Stimulated activated CD8-positive, alpha-beta memory T cell treated with anti-CD3 and anti-CD28 coated beads, Interleukin-15, amount 100 ng/mL, for 1 hour (primary cell): ENCODE data around the gene RRAGC.
"Not testable (repeated sequence)": the region's sequence is repeated elsewhere in the genome, so short reads cannot be mapped to it uniquely, and the experiment has no call there.

Source experiments
- DNase-seq: peaks from one replicate; pipeline ENCODE4 v3.0.0-alpha.2; 2020; ENCODE audit warnings: low read depth

RRAGC gene

DNA sequence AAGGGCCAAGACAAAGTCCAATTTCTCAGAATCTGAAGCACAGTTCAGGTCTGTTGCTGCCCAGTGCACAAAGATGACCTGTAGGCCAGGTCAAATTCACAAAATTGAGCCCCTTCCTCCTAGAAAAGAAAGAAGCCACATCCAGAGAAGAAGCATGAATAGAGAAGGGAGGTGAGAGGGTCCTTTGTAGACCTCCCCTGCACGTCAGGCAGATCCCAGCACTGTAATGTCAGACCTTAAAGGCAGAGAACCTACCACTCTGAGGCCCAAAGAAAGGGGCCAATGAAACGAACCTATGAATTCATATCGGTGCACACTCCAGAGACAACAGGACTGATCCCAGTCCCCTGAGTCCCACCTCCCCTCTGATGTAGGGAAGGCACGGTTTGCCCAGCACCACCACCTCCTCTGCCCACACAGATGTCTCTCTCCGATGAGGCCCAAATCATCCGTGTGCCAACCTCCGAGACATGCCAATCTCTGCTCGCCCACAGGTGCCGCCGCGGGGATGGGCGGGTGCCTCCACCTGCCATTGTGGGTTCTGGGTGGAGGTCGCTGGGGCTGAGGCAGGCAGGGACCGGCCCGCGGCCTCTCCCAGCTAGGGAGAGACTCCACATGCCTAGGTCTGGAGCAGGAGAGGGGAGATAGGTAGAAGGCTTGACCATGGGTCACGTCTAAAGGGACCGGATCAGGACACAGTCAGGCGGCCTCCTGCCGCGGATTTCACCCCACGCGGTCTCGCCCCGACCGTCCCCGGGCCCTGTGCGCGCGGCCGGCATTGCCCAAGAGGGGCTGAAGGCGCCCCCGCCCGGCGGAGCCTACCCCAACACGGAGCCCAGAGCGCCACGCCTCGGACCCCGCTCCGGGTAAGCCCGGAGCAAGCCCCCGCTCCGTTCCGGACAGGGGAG, 42.1 kb downstream of the RRAGC start:
- DNase-seq = no peak

DNA sequence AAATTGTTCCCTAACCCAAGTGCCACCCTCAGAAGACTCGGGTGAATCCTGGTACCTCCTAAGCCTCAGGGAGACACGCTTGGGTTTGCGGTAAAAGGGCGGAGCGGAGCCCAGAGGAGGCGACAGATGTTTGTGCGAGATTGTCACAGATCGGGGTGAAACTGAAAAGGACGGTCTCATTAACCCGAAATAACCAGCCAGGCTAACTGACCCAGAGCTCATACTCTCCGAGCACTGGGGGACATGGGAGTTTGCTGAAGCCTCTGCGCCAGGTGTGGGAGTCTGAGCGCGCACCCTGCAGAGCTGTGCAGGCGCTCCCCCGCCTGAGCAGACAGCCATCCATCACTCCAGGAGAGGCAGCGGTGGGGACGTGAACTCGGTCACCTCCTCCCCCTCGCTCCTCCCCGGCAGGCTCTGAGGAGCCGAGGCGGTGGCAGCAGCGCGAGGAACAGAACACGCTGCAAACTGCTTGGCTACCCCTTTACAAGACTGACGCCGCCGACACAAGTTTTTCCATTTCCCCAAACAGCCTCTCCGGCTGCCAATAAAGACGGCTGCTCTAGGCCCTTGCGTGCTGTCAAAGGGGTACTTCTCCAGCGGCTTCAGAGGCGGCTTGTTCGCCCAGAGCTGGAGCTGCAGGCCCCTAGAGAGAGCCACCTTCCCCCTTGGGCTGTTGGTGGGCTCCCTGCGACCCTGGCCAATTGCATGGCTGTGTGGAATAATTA, 43.5 kb downstream of the RRAGC start:
- DNase-seq = no peak

DNA sequence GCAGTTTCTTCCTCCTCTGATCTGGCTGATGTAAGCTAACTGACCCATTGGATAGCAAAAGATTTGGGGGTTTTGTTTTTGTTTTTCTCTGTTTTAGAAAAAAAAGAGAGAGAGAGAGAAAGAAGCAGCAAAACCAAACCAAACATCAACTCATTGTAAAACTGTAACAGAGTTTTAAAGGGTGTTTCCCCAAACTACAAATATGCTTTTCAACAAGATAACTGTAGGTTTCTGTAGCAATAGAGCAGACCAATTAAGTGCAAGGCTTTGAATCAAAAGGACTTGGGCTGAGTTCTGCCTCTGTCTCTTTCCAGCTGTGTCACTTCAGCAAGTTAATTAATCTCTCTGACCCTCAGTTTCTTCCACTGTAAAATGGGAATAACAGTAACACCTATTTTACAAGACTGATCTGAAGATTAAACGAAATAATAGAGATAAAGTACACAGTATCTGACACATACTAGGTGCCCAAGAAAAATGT, 44.5 kb downstream of the RRAGC start:
- DNase-seq = no peak

DNA sequence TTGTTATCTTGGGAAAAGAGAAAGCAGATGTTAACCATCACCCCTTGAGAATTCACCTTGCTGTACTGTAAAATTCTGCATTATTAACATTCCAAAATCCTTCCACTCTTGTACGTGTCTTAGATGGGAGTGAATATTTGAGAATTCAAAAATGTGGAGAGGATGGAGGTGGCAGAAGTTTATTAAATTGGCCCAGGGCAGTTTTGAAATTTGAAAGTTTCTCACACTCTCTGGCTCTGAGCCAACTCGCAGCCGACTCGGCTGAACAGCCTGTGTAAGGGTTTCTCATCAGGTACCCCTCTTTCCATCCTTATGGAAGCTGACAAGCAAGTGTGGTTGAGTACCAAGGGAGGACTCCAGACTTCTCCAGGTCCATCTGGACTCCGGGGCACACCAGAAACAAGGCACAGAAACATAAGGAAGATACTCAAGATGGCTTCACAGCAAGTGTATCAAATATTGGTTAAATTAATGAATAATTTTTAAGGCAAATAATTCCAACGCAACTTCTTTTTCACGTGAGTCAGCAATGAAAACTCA, 45.1 kb downstream of the RRAGC start:
- DNase-seq = no peak

DNA sequence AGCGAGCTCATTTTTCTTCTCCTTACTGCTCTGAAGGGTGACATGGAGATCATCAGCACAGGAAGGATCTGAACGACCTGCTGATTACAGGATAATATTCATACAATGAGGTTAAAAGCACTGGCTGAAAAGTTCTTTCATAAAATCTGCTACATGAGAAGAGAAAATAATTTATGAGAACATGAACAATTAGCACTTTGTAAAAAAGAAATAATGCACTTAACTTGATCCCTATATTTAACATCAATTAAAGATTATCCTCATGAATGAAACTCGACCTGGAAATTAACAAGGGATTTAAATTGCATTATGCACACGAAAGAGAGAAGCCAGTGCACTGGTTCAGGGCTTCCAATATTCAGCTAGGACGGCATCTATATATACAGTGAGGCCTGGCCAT, 46.6 kb downstream of the RRAGC start:
- no peak for DNase-seq

DNA sequence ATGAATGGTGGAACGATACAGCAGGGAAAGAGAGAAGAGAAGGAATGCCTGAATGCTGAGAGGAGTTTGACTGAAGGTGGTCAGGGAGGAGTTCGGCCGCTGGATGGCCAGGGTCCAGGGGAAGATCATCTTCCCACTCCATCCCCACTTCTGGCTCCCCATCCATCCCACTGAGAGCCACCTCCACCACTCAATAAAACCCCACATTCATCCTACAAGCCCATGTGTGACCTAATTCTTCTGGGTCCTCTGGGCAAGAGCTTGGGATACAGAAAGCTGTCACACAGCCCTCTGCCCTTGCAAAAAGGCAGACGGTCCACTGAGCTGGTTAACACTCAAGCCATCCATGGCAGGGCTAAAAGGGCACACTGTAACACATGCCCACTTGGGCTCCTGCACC, 48.1 kb downstream of the RRAGC start:
- DNase-seq = not testable (repeated sequence)

DNA sequence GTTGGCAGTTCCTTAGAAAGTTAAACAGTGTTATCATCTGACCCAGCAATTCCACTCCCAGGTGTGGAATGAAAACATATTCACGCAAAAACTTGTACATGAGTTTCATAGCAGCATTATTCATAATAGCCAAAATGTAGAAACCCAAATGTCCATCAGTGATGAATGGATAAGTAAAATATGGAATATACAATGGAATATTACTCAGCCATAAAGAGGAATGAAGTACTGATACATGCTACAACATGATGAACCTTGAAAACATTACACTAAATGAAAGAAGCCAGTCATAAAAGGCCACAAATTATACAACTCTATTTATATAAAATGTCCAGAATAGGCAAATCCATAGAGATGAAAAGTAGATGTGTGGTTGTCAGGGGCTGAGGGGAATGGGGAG, 53.5 kb downstream of the RRAGC start:
- no peak for DNase-seq

DNA sequence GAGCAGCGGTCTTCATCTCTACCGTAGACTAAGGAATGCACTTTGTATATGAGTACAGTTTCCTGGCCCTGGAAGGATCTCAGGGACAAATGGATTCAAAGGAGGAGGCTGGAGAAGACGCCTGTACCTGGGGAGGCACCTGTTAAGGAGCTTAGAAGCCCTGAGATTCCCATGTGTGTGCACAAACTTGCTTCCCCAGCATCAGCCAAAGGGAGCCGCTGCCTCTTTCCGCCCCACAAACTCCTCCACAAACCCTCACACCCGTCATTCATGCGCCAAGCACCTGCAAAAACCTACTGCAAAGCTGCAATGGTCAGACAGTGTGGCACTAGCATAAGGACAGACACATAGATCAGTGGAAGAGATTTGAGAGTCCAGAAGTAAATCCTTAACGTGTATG, 54.5 kb downstream of the RRAGC start:
- no peak for DNase-seq

DNA sequence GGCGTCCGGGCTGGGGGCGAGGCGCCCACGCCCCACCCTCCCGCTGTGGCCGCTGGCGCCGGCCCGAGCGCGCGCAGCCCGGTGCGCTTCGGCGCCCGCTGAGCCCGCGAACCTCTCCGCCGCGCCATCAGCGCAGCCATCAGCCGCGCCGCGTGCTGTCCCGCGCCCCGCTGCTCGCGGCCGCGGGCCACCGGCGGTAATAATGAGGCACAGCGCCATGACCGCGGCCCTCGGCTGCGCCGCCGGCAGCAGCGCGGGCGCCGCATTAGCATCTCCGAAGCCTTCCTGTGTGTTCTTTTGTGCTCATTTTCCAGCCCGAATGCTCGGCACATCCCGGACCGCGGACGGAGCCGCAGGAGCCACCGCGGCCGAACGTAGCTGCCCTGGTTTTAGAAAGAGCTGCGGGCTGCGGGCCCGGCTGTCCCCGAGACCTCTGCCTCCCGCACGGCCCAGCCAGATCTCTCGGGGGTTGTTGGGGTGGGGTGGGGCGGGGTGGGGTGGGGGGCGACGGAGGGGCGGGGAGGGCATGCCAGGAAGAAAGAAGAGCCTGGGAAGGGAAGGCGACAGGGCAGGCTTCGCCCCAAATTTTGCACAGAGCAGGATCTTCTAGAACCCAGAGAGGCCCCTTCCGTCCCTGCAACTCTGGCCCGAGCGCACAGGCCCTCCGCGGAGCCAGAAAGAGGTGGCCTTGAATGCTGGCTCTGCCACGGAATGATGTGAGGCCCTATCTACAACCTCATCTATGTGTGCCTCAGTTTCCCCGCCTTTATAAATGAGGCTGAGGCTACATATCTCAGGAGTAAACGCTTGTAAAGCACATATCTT, 55.3 kb downstream of the RRAGC start:
- no peak for DNase-seq

DNA sequence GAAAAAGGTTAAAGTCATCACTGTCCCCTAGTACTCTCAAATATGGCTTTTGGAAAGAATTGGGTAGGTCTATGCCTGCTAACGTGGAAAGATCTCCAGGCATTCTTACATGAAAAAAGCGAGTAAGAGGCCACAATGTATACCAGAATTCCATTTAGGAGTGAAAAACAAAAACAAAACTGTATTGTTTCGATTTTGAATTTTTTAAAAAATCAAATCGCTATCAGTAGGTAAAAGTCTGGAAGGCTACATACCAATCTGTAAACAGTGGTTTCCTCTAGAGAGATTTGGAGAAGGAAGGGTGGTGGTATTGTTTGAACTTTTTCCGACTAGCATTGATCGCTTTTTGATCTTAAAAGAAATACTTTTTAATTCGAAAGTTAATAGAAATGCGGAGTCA, 55.9 kb downstream of the RRAGC start:
- DNase-seq = no peak

DNA sequence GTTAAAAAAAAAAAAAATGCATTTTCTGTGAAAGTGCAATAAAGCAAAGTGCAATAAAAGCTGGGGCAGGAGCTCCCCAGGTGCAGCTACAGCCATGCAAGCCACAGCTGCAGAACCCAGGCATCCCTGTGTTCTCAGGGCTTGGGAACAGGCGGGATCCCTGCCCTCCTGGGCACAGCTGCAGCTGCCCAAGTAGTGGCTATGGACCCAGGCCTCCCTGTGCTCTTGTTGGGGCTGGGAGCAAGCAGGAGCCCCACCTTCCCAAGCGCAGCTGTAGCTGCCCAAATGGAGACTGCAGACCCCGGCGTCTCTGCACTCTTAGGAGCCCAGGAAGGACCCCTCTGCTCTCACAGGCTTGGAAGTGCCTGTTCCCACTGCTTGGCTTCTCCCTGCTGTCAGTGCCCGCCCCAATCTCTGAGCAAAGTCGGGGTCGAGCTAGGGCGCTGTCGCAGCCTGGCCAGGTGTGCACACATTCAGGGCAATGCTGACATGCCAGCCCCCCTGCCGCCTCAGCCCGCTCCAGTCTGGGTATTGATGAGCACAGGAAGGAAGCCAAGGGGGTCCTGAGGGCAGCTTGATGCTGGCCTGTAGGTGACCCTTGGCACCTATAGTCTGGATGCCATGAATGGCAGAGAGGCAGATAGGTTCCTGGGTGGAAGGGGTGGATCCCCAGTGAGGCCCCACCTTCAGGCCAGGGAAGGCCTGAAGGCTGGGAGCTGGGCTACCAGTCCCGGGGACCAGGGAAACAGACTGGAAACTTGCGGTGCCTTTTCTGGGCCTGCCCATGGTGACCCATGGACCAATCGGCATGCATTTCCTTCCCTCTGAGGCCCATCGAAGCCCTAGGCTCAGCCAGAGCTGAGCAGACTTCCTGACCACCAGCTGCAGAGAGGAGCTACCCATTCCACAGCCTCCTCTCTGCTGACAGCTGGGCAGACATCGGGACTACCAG, 58.6 kb downstream of the RRAGC start:
- no peak for DNase-seq

DNA sequence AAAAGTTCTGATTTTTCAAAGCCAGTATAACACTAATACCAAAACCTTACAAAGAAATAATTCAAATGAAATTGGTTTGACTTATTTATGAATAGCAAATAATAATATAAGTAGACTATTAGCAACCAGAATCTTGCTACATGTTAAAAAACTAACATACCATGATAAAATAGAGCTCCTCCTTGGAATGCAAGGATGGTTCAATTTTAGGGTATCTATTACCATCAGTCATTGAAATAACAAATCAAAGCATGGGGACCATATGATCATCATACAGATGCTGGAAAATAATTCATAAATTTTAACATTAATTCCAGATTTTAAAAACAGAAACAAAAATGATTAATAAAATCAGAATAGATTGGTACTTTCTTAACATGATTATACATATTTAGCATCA, 66.3 kb downstream of the RRAGC start:
- DNase-seq = no peak

DNA sequence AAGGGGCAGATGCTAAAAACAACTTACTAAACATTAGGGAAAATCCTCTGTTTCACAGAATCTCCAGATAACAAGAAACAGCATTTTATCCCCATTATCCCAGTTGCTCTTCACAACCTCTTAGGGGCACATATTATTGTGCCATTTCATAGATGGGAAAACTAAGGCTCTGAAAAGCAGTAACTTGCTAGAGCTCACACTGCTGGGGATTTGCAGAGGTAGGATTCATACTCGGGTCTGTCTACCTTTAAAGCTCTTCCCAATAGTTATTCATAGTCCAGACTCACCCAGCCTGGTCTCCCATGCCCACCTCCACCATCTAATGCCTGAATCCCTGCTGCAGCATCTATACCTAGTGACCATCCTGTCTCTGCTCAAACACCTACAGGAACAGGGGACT, 67.7 kb downstream of the RRAGC start:
- DNase-seq = no peak

DNA sequence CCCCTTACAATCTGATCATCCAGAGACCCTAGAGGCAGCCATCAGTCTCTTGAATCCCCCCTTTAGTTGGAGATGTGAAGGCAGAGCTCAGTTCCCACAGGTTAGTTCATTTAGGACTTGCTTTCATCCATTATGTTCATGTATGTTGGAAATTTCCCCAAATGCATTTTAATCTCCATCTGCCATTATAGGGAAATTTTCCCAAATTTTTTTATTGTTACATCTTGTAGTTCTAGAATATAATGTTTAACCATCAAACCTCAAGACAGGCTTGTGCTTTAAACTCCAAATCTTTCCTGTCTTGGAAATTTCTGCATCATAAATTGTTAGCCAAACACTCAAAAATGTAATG, 68.4 kb downstream of the RRAGC start:
- DNase-seq = no peak

DNA sequence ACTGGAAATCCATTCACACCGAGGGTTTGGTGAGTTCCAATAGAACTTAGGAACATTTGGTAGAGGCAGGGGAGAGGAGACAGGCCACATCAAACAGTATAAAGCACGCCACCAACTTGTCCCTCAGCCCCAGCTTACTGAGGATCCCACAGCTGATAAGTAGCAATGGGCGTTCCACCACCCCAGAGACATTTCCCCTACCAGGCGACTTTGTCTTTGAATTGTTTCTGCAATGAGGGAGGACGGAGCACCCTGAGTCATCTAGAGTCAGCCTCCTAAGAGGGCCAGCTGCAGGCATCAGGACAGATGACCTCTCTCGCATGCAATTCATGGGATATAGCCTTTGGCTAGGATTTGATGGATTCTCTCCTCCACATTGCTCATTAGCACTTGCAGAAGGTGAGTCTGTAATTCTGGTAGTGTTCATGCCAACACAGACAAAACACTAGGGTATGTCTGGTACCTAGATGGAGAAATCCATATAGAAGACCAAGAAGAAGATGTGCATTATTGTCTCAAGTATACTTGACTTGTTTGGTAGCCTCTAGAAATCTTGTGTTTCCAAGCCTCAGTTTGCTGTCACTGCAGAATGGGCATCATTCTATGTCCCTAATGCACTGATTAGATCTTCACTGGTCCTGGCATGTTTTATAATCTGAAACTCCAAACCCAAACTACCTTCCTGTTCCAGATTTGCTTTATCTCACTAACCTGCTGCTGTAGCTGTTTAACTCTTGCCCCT, 69.0 kb downstream of the RRAGC start:
- no peak for DNase-seq

DNA sequence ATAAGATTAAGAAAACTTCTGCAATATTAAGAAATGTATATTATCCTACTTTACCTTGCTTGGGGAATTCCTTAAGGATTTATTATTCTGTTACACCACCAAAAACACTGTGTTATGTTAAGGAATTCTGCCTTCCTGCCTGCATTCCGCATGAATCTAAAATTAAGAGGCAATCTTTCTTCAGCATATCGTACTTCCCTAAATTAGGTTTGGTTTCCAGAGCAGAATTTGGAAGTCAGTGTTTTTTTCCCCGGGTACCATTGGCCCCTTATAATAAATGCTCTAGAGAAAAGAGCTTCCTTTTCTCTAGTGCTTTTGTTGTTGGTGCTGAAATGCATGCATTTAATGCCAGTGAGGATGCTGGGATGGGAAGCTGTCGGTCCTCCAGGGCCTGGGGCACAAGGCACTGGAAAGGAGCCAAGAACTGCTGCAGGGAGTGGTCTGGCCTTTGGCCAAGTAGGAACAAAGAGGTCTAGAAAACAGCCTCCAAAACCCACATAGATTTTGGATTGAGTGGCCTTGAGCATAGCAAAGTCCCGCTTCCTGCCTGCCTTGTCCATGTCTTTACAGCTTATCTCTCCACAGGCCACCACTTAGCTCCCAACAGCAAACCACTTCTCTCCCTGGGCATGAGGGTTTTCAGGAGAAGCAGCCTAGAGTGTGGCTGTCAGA, 69.9 kb downstream of the RRAGC start:
- no peak for DNase-seq

DNA sequence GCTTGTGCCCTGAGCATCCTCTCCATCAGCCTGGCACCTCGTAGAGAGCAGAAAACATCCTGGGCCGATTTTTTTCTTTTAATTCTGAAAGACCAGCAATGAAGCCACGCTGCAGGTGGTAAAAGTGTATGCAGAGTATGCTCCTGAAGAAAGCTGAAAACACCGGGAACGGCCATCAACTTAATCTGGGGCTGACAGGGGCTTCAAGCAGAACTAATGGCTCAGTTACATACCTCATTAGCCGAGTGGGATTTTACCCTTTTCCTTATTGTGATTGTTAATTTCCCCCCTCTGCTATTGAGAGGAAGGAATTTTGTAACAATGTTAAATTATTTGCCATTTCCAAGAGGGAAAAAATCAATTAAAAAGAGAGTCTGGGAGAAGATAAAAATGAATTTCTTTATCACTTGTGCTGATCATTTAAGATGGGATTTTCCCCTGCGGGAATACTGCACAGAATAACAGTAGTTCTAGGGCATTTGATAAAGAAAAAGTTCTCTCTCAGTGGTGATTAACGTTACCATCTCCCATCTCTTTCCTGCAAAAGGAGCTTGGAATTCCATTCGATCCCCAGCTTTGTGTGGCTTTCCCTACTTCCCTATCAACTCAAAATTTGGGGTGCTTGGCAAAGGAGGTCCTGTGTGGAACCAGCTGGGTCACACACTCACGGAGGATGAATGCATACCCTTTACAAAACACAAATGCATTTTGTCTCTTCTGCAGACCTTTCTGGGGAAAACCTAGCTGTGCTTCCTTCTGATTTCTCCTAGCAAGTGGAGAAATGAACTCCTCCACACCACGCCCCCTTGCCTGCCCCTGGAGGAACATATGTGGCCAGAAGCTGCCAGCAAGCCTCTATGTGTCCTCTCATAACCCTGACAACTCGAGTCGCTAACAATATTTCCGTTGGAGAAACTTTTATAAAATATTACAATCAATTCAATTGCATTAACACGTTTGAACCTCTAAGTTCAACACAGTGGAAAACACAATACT, 70.9 kb downstream of the RRAGC start:
- DNase-seq = no peak
